RWPE2 (cell line): ENCODE measurements around the gene GPATCH8.

Experiments used
- ATAC-seq: fragments of 200-7000 bp; cut with Tn5 transposase; 3 replicates; pipeline ENCODE4 v1.9.1; 2021; ENCODE audit warnings: low read depth
- DNase-seq: peaks from one replicate; pipeline ENCODE4 v3.0.0-alpha.2; 2020; ENCODE audit warnings: low spot score
- H3K27ac ChIP-seq: fragments of 450-650 bp; 2 replicates; pipeline ENCODE4 v1.5.1; 2017; ENCODE audit warnings: mild to moderate bottlenecking; ENCODE audit not compliant: poor library complexity, severe bottlenecking
- H3K27me3 ChIP-seq: fragments of 250-450 bp; sonication (Bioruptor Pico); 2 replicates; pipeline ENCODE4 v1.5.1; 2021; ENCODE audit warnings: mild to moderate bottlenecking, moderate library complexity; ENCODE audit not compliant: insufficient read depth, poor library complexity, severe bottlenecking
- H3K36me3 ChIP-seq: fragments of 250-450 bp; sonication (Bioruptor Pico); 2 replicates; pipeline ENCODE4 v1.5.1; 2020; ENCODE audit warnings: low read depth, mild to moderate bottlenecking, moderate library complexity
- H3K4me1 ChIP-seq: fragments of 250-450 bp; sonication (Bioruptor Pico); 2 replicates; pipeline ENCODE4 v1.5.1; 2021; ENCODE audit warnings: mild to moderate bottlenecking, moderate library complexity; ENCODE audit not compliant: insufficient read depth, poor library complexity, severe bottlenecking
- H3K4me3 ChIP-seq: fragments of 250-450 bp; sonication (Bioruptor Pico); 2 replicates; pipeline ENCODE4 v1.5.1; 2021; ENCODE audit warnings: mild to moderate bottlenecking, moderate library complexity; ENCODE audit not compliant: severe bottlenecking
- H3K9me3 ChIP-seq: fragments of 250-450 bp; sonication (Bioruptor Pico); 2 replicates; pipeline ENCODE4 v1.5.1; 2021; ENCODE audit warnings: mild to moderate bottlenecking, moderate library complexity; ENCODE audit not compliant: severe bottlenecking
- CTCF ChIP-seq: fragments of 450-650 bp; IDR thresholded peaks from one replicate; pipeline ENCODE4 v1.5.1; 2017; ENCODE audit warnings: mild to moderate bottlenecking, moderate library complexity; ENCODE audit not compliant: poor library complexity, severe bottlenecking

The GPATCH8 gene

GRCh38 chr17:44502598-44503146 lies 534 bp downstream of the GPATCH8 start:
- Histone ChIP-seq H3K27ac (peak overlapping the region; percentile 77), H3K36me3 (peaks cover 14% of the 10 kb centered on the region), H3K27me3 (no peaks in the 10 kb centered on the region), H3K9me3 (no peaks in the 10 kb centered on the region), H3K4me3 (peak overlapping the region; percentile 61), H3K4me1 (peaks cover 34% of the 10 kb centered on the region)
- ATAC-seq (peak; percentile 32; the same call in 2 of the 3 replicates), DNase-seq (no peak)
- TF ChIP-seq CTCF: no peak

GRCh38 chr17:44501866-44502375 lies 1.3 kb downstream of the GPATCH8 start:
- TF ChIP-seq CTCF: no peak
- peaks cover 14% of the 10 kb centered on the region for H3K36me3 ChIP-seq
- peak overlapping the region; percentile 61 for H3K4me3 ChIP-seq
- peak; percentile 36; the same call in 2 of the 3 replicates for ATAC-seq
- H3K27ac ChIP-seq: peak overlapping the region; percentile 77
- no peaks in the 10 kb centered on the region for H3K27me3 ChIP-seq
- H3K4me1 ChIP-seq: peaks cover 34% of the 10 kb centered on the region
- no peak for DNase-seq
- no peaks in the 10 kb centered on the region for H3K9me3 ChIP-seq

- no peaks in the 10 kb centered on the region for H3K9me3 ChIP-seq
- peaks cover 14% of the 10 kb centered on the region for H3K36me3 ChIP-seq
- no peak overlapping the region for H3K27ac ChIP-seq
- peaks cover 34% of the 10 kb centered on the region for H3K4me1 ChIP-seq
- ATAC-seq (no peak), DNase-seq (no peak)
- no peaks in the 10 kb centered on the region for H3K27me3 ChIP-seq
- TF ChIP-seq CTCF: no peak
- no peak overlapping the region for H3K4me3 ChIP-seq
These were observed 3.5 kb downstream of the GPATCH8 start for GRCh38 chr17:44499722-44500121.

GRCh38 chr17:44496815-44497214 lies 6.4 kb downstream of the GPATCH8 start:
- H3K9me3 ChIP-seq: no peaks in the 10 kb centered on the region
- no peak overlapping the region for H3K27ac ChIP-seq
- peaks cover 14% of the 10 kb centered on the region for H3K36me3 ChIP-seq
- H3K4me3 ChIP-seq: no peak overlapping the region
- no peak for TF ChIP-seq CTCF
- no peaks in the 10 kb centered on the region for H3K27me3 ChIP-seq
- ATAC-seq (no peak), DNase-seq (no peak)
- H3K4me1 ChIP-seq: peaks cover 29% of the 10 kb centered on the region

- peaks cover 3% of the 10 kb centered on the region for H3K9me3 ChIP-seq
- ATAC-seq: no peak
- H3K36me3 ChIP-seq: peaks cover 28% of the 10 kb centered on the region
- H3K4me3 ChIP-seq: no peak overlapping the region
- DNase-seq: no peak
- TF ChIP-seq CTCF: no peak
- no peaks in the 10 kb centered on the region for H3K27me3 ChIP-seq
- H3K4me1 ChIP-seq: no peaks in the 10 kb centered on the region
- H3K27ac ChIP-seq: no peak overlapping the region
These were observed 9.9 kb downstream of the GPATCH8 start for GRCh38 chr17:44493339-44493738.
